OCI-LY7 (cell line): ENCODE results near the gene LMX1B.

Source experiments
- EZH2phosphoT487 ChIP-seq: fragments of 200-600 bp; sonication (generic); IDR thresholded peaks from 2 replicates; pipeline ENCODE4 v1.6.1; 2018; ENCODE audit warnings: low read depth, borderline replicate concordance, mild to moderate bottlenecking, mixed run types, antibody characterized with exemption, low read length, moderate library complexity, mixed read lengths
- TF ChIP-seq, protein P1 (sequence below): fragments of 200-600 bp; sonication (generic); conservative IDR thresholded peaks from 2 replicates; pipeline ENCODE4 v1.5.1; 2014; ENCODE audit warnings: mild to moderate bottlenecking, antibody characterized with exemption, low read length, moderate library complexity, mixed read lengths

DNA sequence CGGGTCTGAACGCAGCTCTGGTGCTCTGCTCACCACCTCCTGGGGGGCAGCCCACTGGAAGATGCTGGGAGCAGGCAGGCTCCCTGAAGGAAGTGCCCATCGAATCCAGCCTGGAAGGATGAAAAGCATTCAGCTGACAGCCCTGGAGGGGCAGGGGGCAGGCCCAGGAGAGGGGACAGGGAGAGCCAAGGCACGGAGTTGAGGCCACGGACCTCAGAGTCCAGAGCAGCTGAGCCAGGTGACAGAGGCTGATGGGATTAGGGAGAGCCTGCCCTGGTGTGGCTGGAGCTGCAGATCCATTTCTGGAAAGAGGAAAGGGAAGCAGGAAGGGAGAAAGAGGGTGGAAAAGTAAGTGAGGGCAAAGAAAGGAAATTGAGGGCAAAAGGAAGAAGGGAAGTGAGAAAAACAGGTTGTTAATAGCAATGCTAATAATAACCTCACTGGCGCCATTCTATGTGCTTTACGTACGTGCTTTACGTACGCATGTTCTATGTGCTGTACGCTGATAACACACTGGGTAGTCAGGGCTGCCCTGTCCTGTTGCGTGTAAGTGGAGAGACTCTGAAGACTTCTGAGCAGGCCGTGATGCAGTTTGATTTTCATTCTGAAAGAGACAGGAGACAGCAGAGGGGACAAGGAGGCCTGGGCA lies 52.6 kb downstream of the LMX1B start:
- TF ChIP-seq, protein P1, sequence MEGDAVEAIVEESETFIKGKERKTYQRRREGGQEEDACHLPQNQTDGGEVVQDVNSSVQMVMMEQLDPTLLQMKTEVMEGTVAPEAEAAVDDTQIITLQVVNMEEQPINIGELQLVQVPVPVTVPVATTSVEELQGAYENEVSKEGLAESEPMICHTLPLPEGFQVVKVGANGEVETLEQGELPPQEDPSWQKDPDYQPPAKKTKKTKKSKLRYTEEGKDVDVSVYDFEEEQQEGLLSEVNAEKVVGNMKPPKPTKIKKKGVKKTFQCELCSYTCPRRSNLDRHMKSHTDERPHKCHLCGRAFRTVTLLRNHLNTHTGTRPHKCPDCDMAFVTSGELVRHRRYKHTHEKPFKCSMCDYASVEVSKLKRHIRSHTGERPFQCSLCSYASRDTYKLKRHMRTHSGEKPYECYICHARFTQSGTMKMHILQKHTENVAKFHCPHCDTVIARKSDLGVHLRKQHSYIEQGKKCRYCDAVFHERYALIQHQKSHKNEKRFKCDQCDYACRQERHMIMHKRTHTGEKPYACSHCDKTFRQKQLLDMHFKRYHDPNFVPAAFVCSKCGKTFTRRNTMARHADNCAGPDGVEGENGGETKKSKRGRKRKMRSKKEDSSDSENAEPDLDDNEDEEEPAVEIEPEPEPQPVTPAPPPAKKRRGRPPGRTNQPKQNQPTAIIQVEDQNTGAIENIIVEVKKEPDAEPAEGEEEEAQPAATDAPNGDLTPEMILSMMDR = no peak
- no peak for TF ChIP-seq EZH2phosphoT487
